Ascending aorta (tissue), 2 donors: ENCODE results near the gene MGMT. TPM values are rescaled to one million over a fixed set of nuclear protein-coding genes. Genes with fewer than 3 reads are reported as not detected.

Experiments used
- DNase-seq, 2 donors: peaks; one replicate each; pipeline ENCODE4 v3.0.0-alpha.2; 2019; ENCODE audit warnings: low spot score in 2 of 2
- H3K27ac ChIP-seq, 2 donors: fragments of 200-600 bp; sonication (generic); one replicate each; pipeline ENCODE4 v1.5.1; 2016 to 2017; ENCODE audit warnings: mild to moderate bottlenecking in 1 of 2
- H3K27me3 ChIP-seq: fragments of 200-600 bp; sonication (generic); one replicate; pipeline ENCODE4 v1.5.1; 2017
- H3K36me3 ChIP-seq, 2 donors: fragments of 200-600 bp; sonication (generic); one replicate each; pipeline ENCODE4 v1.5.1; 2016
- H3K4me1 ChIP-seq, 2 donors: fragments of 200-600 bp; sonication (generic); one replicate each; pipeline ENCODE4 v1.5.1; 2016 to 2017; ENCODE audit warnings: mild to moderate bottlenecking in 1 of 2
- H3K4me3 ChIP-seq, 2 donors: fragments of 200-600 bp; sonication (generic); one replicate each; pipeline ENCODE4 v1.5.1; 2016 to 2017; ENCODE audit warnings: mild to moderate bottlenecking in 1 of 2
- H3K9me3 ChIP-seq, 2 donors: fragments of 200-600 bp; sonication (generic); one replicate each; pipeline ENCODE4 v1.5.1; 2016
- intact Hi-C: fragments of 100-400 bp; cut with DNase I; formaldehyde crosslinking; loops from one replicate; pipeline ENCODE4 v1.15.1; 2023
- total RNA-seq: library from RNA; depleted of rRNA; stranded (reverse); fragments of >200 nt; gene quantifications from one replicate; pipeline ENCODE4 v1.1.0, GENCODE V29; 2016
- TF ChIP-seq, protein P1 (sequence below), 3 experiments: fragments of 200-600 bp in 2 of 3; fragments of 450-650 bp in 1 of 3; sonication (generic) in 2 of 3; IDR thresholded peaks; one replicate each; pipeline ENCODE4 v1.5.1; 2016 to 2019; ENCODE audit warnings: antibody characterized with exemption in 3 of 3, mild to moderate bottlenecking in 1 of 3, moderate library complexity in 1 of 3

MGMT gene
- total RNA-seq, 1 donor from 2014 or later: 7.0 TPM

GRCh38 chr10:129570185-129570584 lies 103.1 kb downstream of the MGMT start:
- TF ChIP-seq, protein P1, sequence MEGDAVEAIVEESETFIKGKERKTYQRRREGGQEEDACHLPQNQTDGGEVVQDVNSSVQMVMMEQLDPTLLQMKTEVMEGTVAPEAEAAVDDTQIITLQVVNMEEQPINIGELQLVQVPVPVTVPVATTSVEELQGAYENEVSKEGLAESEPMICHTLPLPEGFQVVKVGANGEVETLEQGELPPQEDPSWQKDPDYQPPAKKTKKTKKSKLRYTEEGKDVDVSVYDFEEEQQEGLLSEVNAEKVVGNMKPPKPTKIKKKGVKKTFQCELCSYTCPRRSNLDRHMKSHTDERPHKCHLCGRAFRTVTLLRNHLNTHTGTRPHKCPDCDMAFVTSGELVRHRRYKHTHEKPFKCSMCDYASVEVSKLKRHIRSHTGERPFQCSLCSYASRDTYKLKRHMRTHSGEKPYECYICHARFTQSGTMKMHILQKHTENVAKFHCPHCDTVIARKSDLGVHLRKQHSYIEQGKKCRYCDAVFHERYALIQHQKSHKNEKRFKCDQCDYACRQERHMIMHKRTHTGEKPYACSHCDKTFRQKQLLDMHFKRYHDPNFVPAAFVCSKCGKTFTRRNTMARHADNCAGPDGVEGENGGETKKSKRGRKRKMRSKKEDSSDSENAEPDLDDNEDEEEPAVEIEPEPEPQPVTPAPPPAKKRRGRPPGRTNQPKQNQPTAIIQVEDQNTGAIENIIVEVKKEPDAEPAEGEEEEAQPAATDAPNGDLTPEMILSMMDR (IDR thresholded peaks at IDR 0.05): no peak
- no peak overlapping the region for H3K27ac ChIP-seq
- DNase-seq: no peak
- intact Hi-C loops: no loop called here
- H3K9me3 ChIP-seq: peaks cover 0 to 3% of the 10 kb centered on the region in 2 donors
- H3K4me3 ChIP-seq: no peak overlapping the region
- no peaks in the 10 kb centered on the region for H3K4me1 ChIP-seq
- H3K27me3 ChIP-seq: no peaks in the 10 kb centered on the region
- H3K36me3 ChIP-seq: peaks cover 0 to 7% of the 10 kb centered on the region in 2 donors

DNA sequence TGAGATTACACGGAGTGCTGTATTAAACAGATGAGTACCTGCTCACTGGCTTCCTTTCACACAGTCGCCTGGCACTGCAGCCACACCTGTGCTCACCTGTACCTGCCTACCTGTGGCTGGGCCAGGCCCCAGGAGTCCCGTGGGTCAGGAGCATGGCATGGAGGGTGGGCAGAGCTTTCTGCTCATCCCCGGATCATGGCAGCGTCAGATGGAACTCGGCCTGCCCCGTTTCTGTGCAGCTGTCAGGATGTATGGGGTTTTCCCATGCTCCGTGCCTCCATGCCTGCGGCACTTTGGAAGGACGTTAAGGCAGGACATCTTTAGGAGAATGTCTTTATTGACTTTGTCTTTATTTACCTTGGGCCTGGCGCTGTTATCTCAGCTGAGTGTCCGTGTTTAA lies 112.2 kb downstream of the MGMT start:
- TF ChIP-seq, protein P1 (IDR thresholded peaks at IDR 0.05): no peak
- H3K4me3 ChIP-seq: no peak overlapping the region
- intact Hi-C loops: no loop called here
- H3K27ac ChIP-seq: no peak overlapping the region
- H3K27me3 ChIP-seq: no peaks in the 10 kb centered on the region
- no peaks in the 10 kb centered on the region for H3K36me3 ChIP-seq
- no peak for DNase-seq
- H3K9me3 ChIP-seq: peaks cover 0 to 29% of the 10 kb centered on the region in 2 donors
- H3K4me1 ChIP-seq: no peaks in the 10 kb centered on the region

DNA sequence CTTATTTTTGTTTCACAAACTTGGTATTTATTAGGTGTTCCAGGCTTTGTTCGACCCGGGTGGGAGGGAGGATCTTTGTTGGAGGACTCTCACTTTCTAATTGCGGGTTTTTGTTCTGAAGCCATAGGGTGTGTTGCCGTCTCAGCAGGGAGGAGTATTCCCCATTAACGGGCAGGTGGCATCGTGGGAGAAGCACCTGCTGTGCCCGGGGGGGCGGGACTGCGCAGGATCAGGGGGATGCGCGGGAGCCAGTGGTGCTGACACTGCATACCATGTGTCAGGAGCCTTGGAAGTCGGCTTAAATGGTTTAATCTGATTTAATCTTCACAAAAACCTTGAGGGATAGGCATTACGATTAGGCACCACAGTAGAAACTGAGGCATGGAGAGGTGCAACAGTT lies 113.0 kb downstream of the MGMT start:
- no peak for DNase-seq
- H3K36me3 ChIP-seq: no peaks in the 10 kb centered on the region
- H3K4me1 ChIP-seq: no peaks in the 10 kb centered on the region
- TF ChIP-seq, protein P1 (IDR thresholded peaks at IDR 0.05): no peak
- peaks cover 0 to 34% of the 10 kb centered on the region in 2 donors for H3K9me3 ChIP-seq
- no peaks in the 10 kb centered on the region for H3K27me3 ChIP-seq
- H3K4me3 ChIP-seq: no peak overlapping the region
- H3K27ac ChIP-seq: no peak overlapping the region
- intact Hi-C loops: no loop called here

GRCh38 chr10:129580901-129581300 lies 113.9 kb downstream of the MGMT start:
- H3K27me3 ChIP-seq: no peaks in the 10 kb centered on the region
- H3K27ac ChIP-seq: no peak overlapping the region
- H3K4me3 ChIP-seq: no peak overlapping the region
- intact Hi-C loops: no loop called here
- TF ChIP-seq, protein P1 (IDR thresholded peaks at IDR 0.05): no peak
- H3K36me3 ChIP-seq: no peaks in the 10 kb centered on the region
- no peak for DNase-seq
- no peaks in the 10 kb centered on the region for H3K4me1 ChIP-seq
- H3K9me3 ChIP-seq: peaks cover 0 to 42% of the 10 kb centered on the region in 2 donors

DNA sequence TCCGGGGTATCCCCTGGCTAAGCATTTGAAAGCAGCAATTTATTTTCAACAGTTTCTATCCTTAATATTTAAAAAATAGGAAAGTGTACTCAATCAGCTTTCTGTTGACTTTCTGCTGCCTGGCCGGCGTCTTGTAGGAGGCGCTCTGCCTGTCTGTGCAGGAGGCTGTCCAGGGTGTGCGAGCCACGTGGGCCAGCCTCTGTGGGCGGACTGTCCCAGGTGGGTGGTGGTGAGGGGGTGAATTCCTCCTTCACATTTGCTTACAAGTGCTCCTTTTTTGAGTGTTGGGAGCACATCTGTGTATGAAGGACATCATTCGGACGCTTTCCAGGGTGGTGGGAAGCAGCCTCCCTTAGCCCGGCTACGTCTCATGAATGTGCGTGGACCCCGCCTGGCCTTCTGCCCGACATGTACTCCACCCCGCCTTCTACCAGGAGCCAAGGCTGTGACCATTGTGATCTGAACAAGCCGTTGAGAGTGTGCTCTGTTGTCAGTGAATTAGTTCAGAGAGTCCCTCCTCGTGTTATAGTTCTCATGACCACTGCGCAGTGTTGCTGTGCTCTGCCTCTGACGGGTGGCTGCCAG lies 114.9 kb downstream of the MGMT start:
- TF ChIP-seq, protein P1 (IDR thresholded peaks at IDR 0.05): no peak
- H3K27ac ChIP-seq: no peak overlapping the region
- no peaks in the 10 kb centered on the region for H3K27me3 ChIP-seq
- H3K4me3 ChIP-seq: no peak overlapping the region
- H3K4me1 ChIP-seq: no peaks in the 10 kb centered on the region
- H3K36me3 ChIP-seq: no peaks in the 10 kb centered on the region
- intact Hi-C loops: no loop called here
- DNase-seq: no peak
- H3K9me3 ChIP-seq: peaks cover 7 to 51% of the 10 kb centered on the region in 2 donors

- DNase-seq: no peak
- H3K9me3 ChIP-seq: peaks cover 13 to 64% of the 10 kb centered on the region in 2 donors
- H3K36me3 ChIP-seq: no peaks in the 10 kb centered on the region
Measured at GRCh38 chr10:129583831-129584230, 116.8 kb downstream of the MGMT start.

More at GRCh38 chr10:129583831-129584230, 116.8 kb downstream of the MGMT start:
- TF ChIP-seq, protein P1 (IDR thresholded peaks at IDR 0.05): no peak
- Histone ChIP-seq H3K27me3 (no peaks in the 10 kb centered on the region), H3K4me3 (no peak overlapping the region), H3K4me1 (no peaks in the 10 kb centered on the region), H3K27ac (no peak overlapping the region)
- intact Hi-C loops: no loop called here
